Endothelial cell of umbilical vein (primary cell): ENCODE results near the gene LEUTX. TPM values are rescaled to one million over a fixed set of nuclear protein-coding genes. Genes with fewer than 3 reads are reported as not detected.

Experiments used
- BruUV-seq: library from RNA; stranded (reverse); fragments of 400-500 nt; replicated peaks from 2 replicates; lab custom pipeline; 2021; lab: Mats Ljungman, UMichigan
- CTCF ChIA-PET: fragments of 300-600, 350-600 bp; sonication (Branson Sonifier 250); formaldehyde crosslinking; loops from one replicate; lab custom pipeline; 2021; ENCODE audit warnings: antibody characterized with exemption, inconsistent platforms; lab: Charles Lee
- POLR2A ChIA-PET: fragments of 300-600, 350-600 bp; sonication (Branson Sonifier 250); formaldehyde crosslinking; loops from one replicate; lab custom pipeline; 2021; ENCODE audit warnings: antibody characterized with exemption, inconsistent platforms; lab: Charles Lee
- DNase-seq: peaks from one replicate; pipeline ENCODE4 v3.0.0-alpha.2; 2011; ENCODE audit warnings: low read depth, low spot score
- FAIRE-seq: peaks from 2 replicates; lab custom pipeline; 2011; peaks lifted over from hg19 to GRCh38; lab: Jason Lieb, UNC
- H2AFZ ChIP-seq: 2 replicates; pipeline ENCODE4 v1.6.0; 2012; ENCODE audit warnings: low read depth, low read length, control low read depth, inconsistent platforms
- H3K27ac ChIP-seq: 2 replicates; pipeline ENCODE4 v1.5.1; 2011; ENCODE audit warnings: low read depth, mild to moderate bottlenecking, control low read depth, low read length, moderate library complexity; ENCODE audit not compliant: insufficient read depth
- H3K27me3 ChIP-seq, 2 experiments: 2 replicates each; pipeline versions ENCODE4 v1.6.0 to v1.6.1; 2011; ENCODE audit warnings: low read length in 2 of 2, mixed read lengths in 1 of 2; ENCODE audit not compliant: control insufficient read depth in 2 of 2, insufficient read depth in 2 of 2
- H3K36me3 ChIP-seq, 2 experiments: 2 replicates in 1 of 2; 3 replicates in 1 of 2; pipeline ENCODE4 v1.5.1; 2011; ENCODE audit warnings: low read length in 2 of 2, mild to moderate bottlenecking in 1 of 2, moderate library complexity in 1 of 2; ENCODE audit not compliant: control insufficient read depth in 2 of 2, insufficient read depth in 2 of 2; ENCODE audit errors: extremely low read depth in 1 of 2
- H3K4me1 ChIP-seq: 3 replicates; pipeline ENCODE4 v1.5.1; 2011; ENCODE audit warnings: mild to moderate bottlenecking, low read length; ENCODE audit not compliant: control insufficient read depth, insufficient read depth; ENCODE audit errors: extremely low read depth
- H3K4me2 ChIP-seq: 2 replicates; pipeline ENCODE4 v1.6.1; 2011; ENCODE audit warnings: low read length, control low read depth, mixed read lengths; ENCODE audit not compliant: insufficient read depth
- H3K4me3 ChIP-seq, 3 experiments: fragments of 200-600 bp in 1 of 3; sonication (generic), shearing (Covaris generic) in 1 of 3; replicated peaks in 1 of 3; 2 replicates each; pipeline ENCODE4 v1.5.1; 2011 to 2016; ENCODE audit warnings: control low read depth in 3 of 3, low read length in 3 of 3, mild to moderate bottlenecking in 2 of 3, inconsistent platforms in 1 of 3, low read depth in 1 of 3, moderate library complexity in 1 of 3; ENCODE audit not compliant: insufficient read depth in 1 of 3
- H3K79me2 ChIP-seq: 2 replicates; pipeline ENCODE4 v1.6.0; 2012; ENCODE audit warnings: low read length, inconsistent platforms; ENCODE audit not compliant: control insufficient read depth, insufficient read depth
- H3K9ac ChIP-seq: replicated peaks from 2 replicates; pipeline ENCODE3; 2011; ENCODE audit warnings: low read length, control low read depth; ENCODE audit not compliant: insufficient read depth; ENCODE audit errors: extremely low read depth
- H3K9me1 ChIP-seq: replicated peaks from 3 replicates; pipeline ENCODE4 v1.6.0; 2011; ENCODE audit warnings: mild to moderate bottlenecking, low read length; ENCODE audit not compliant: control insufficient read depth, insufficient read depth; ENCODE audit errors: extremely low read depth
- H3K9me3 ChIP-seq: replicated peaks from 2 replicates; pipeline ENCODE4 v1.5.1; 2012; ENCODE audit warnings: low read length, inconsistent platforms; ENCODE audit not compliant: control insufficient read depth, insufficient read depth
- H4K20me1 ChIP-seq: replicated peaks from 2 replicates; pipeline ENCODE3; 2011; ENCODE audit warnings: mild to moderate bottlenecking, low read length; ENCODE audit not compliant: control insufficient read depth, insufficient read depth; ENCODE audit errors: extremely low read depth
- CTCF ChIP-seq, 2 donors: IDR thresholded peaks; 1 replicate in 1 of 2; 2 replicates in 1 of 2; pipeline ENCODE4 v1.5.1; 2011; ENCODE audit warnings: low read length in 2 of 2, mild to moderate bottlenecking in 2 of 2, moderate library complexity in 2 of 2, control low read depth in 1 of 2, inconsistent platforms in 1 of 2, low read depth in 1 of 2; ENCODE audit not compliant: insufficient read depth in 1 of 2; ENCODE audit errors: extremely low read depth in 1 of 2
- EZH2 ChIP-seq: IDR thresholded peaks from 2 replicates; pipeline ENCODE4 v1.6.1; 2012; ENCODE audit warnings: borderline replicate concordance, low read depth, mild to moderate bottlenecking, moderate library complexity, low read length, inconsistent platforms; ENCODE audit not compliant: severe bottlenecking
- FOS ChIP-seq: IDR thresholded peaks from 2 replicates; pipeline ENCODE4 v1.6.1; 2011; ENCODE audit warnings: mild to moderate bottlenecking, low read length, moderate library complexity, borderline replicate concordance; ENCODE audit not compliant: insufficient read depth
- GATA2 ChIP-seq: IDR thresholded peaks from 2 replicates; pipeline ENCODE4 v1.7.0; 2011; ENCODE audit warnings: low read depth, mild to moderate bottlenecking, moderate library complexity, mixed read lengths, low read length; ENCODE audit not compliant: insufficient read length, insufficient read depth
- JUN ChIP-seq: IDR thresholded peaks from 2 replicates; pipeline ENCODE4 v1.6.1; 2011; ENCODE audit warnings: borderline replicate concordance, low read depth; ENCODE audit not compliant: insufficient read length, insufficient read depth
- MAX ChIP-seq: IDR thresholded peaks from 2 replicates; pipeline ENCODE4 v1.6.1; 2011; ENCODE audit not compliant: insufficient read depth, insufficient read length
- MYC ChIP-seq: IDR thresholded peaks from one replicate; pipeline ENCODE4 v1.6.1; 2011; ENCODE audit warnings: mild to moderate bottlenecking, low read depth, low read length
- POLR2A ChIP-seq: IDR thresholded peaks from 2 replicates; pipeline ENCODE4 v1.6.1; 2012; ENCODE audit warnings: low read depth, mild to moderate bottlenecking, control low read depth, low read length
- POLR2AphosphoS5 ChIP-seq: IDR thresholded peaks from 2 replicates; pipeline ENCODE4 v1.6.1; 2012; ENCODE audit warnings: low read depth, mild to moderate bottlenecking, control low read depth, low read length, moderate library complexity; ENCODE audit not compliant: insufficient read depth
- dilution Hi-C: fragments of 300-500 bp; cut with MboI; formaldehyde crosslinking; loops from one replicate; pipeline ENCODE4 v1.15.0; 2019; ENCODE audit warnings: low sequenced_read_pairs; ENCODE audit not compliant: extremely low pct_ligation_motif_present
- intact Hi-C: fragments of 100-400 bp; cut with micrococcal nuclease; formaldehyde crosslinking; loops from one replicate; pipeline ENCODE4 v1.10.0; 2022
- polyA plus RNA-seq, 4 experiments: library from polyadenylated mRNA; depleted of rRNA in 3 of 4; stranded (reverse) in 3 of 4; unstranded in 1 of 4; fragments of >200 nt; gene quantifications; 2 replicates each; pipeline versions ENCODE4 v1.2.1 to v1.2.3, GENCODE V29; 2011 to 2012; ENCODE audit warnings: missing spikeins in 1 of 4
- total RNA-seq: library from RNA; stranded (reverse); gene quantifications from 2 replicates; pipeline ENCODE4 v1.2.3, GENCODE V29; 2021

LEUTX gene
- total and polyA plus RNA-seq, 2 donors (not counting 3 experiments of a cell fraction or from before 2014, with no cell fraction given), result not detected

GRCh38 chr19:39823686-39824085 lies 45.0 kb downstream of the LEUTX start:
- no peak for FAIRE-seq
- Histone ChIP-seq H3K27me3 (no peaks in the 10 kb centered on the region), H3K9ac (peak overlapping the region; percentile 54), H3K79me2 (no peaks in the 10 kb centered on the region), H3K27ac (no peak overlapping the region), H3K36me3 (peaks cover 3 to 20% of the 10 kb centered on the region in 2 experiments), H4K20me1 (no peaks in the 10 kb centered on the region), H3K4me1 (peaks cover 11% of the 10 kb centered on the region), H3K9me1 (no peaks in the 10 kb centered on the region), H2AFZ (peak overlapping the region; percentile 77), H3K4me3 (peak overlapping the region; percentile 27 to 75 (median 72)), H3K4me2 (peak overlapping the region; percentile 85), H3K9me3 (no peaks in the 10 kb centered on the region)
- DNase-seq, result no peak
- ChIA-PET POLR2A (no interaction called here), CTCF (no interaction called here)
- no TSS peak for BruUV-seq
- intact Hi-C loops, result loop anchor here (1.0 kb wide), 3 partner anchors 10 to 30 kb away; partner anchors contain the start of gene FBL
- dilution Hi-C loops, result no loop called here
- TF ChIP-seq GATA2, result no peak
- no peak for TF ChIP-seq MAX
- no peak for TF ChIP-seq MYC
- no peak for TF ChIP-seq JUN
- no peak for TF ChIP-seq POLR2AphosphoS5
- no peak for TF ChIP-seq POLR2A
- TF ChIP-seq FOS, result no peak
- TF ChIP-seq EZH2, result no peak
- TF ChIP-seq CTCF (IDR thresholded peaks at IDR 0.05; ENCODE audit: extremely low read depth in 1 of 2, insufficient read depth in 1 of 2, low read depth in 1 of 2, low read length in 2 of 2), result no peak
